ENCODE measurements around the gene LRRC70.

The LRRC70 gene

GRCh38 chr5:62574599-62574998 is 4.0 kb upstream of the LRRC70 start:
- DNase-seq (ENCODE audit: low spot score), result no peak

GRCh38 chr5:62575066-62575465 is 3.6 kb upstream of the LRRC70 start:
- no peak for DNase-seq (ENCODE audit: low spot score)

GRCh38 chr5:62575489-62575888 is 3.1 kb upstream of the LRRC70 start:
- DNase-seq (ENCODE audit: low spot score), result no peak

GRCh38 chr5:62576570-62577170 is 1.9 kb upstream of the LRRC70 start:
- no peak for DNase-seq (ENCODE audit: low spot score)

- DNase-seq (ENCODE audit: low spot score), result no peak
Measured at GRCh38 chr5:62577488-62577887, 1.1 kb upstream of the LRRC70 start.

- DNase-seq (ENCODE audit: low spot score), result no peak
Measured at GRCh38 chr5:62579761-62580160, 1.1 kb downstream of the LRRC70 start.

GRCh38 chr5:62581836-62582597 is 3.4 kb downstream of the LRRC70 start:
- DNase-seq (ENCODE audit: low spot score), result no peak

- no peak for DNase-seq (ENCODE audit: low spot score)
Measured at GRCh38 chr5:62584391-62584790, 5.8 kb downstream of the LRRC70 start.

GRCh38 chr5:62585306-62585705 is 6.7 kb downstream of the LRRC70 start:
- DNase-seq (ENCODE audit: low spot score), result no peak

- DNase-seq (ENCODE audit: low spot score), result no peak
Measured at GRCh38 chr5:62585751-62586150, 7.1 kb downstream of the LRRC70 start.

GRCh38 chr5:62587737-62588136 is 9.1 kb downstream of the LRRC70 start:
- DNase-seq (ENCODE audit: low spot score), result no peak

- no peak for DNase-seq (ENCODE audit: low spot score)
Measured at GRCh38 chr5:62588668-62589067, 10.0 kb downstream of the LRRC70 start.

GRCh38 chr5:62589504-62589903 is 10.9 kb downstream of the LRRC70 start:
- no peak for DNase-seq (ENCODE audit: low spot score)

- DNase-seq (ENCODE audit: low spot score), result no peak
Measured at GRCh38 chr5:62590387-62590786, 11.8 kb downstream of the LRRC70 start.

GRCh38 chr5:62592558-62592957 is 13.9 kb downstream of the LRRC70 start:
- no peak for DNase-seq (ENCODE audit: low spot score)

- DNase-seq (ENCODE audit: low spot score), result no peak
Measured at GRCh38 chr5:62593331-62593730, 14.7 kb downstream of the LRRC70 start.

GRCh38 chr5:62594364-62594984 is 15.9 kb downstream of the LRRC70 start:
- DNase-seq (ENCODE audit: low spot score), result no peak

GRCh38 chr5:62596096-62596495 is 17.5 kb downstream of the LRRC70 start:
- DNase-seq (ENCODE audit: low spot score), result no peak

GRCh38 chr5:62596691-62597090 is 18.1 kb downstream of the LRRC70 start:
- DNase-seq (ENCODE audit: low spot score), result no peak

GRCh38 chr5:62597314-62597713 is 18.7 kb downstream of the LRRC70 start:
- DNase-seq (ENCODE audit: low spot score), result no peak

GRCh38 chr5:62600560-62601252 is 22.1 kb downstream of the LRRC70 start:
- no peak for DNase-seq (ENCODE audit: low spot score)

GRCh38 chr5:62603934-62604333 is 25.3 kb downstream of the LRRC70 start:
- DNase-seq (ENCODE audit: low spot score), result no peak

GRCh38 chr5:62605638-62606037 is 27.0 kb downstream of the LRRC70 start:
- no peak for DNase-seq (ENCODE audit: low spot score)
